GM23338 (cell line): Measurements from ENCODE around the gene CASP1. TPM values are rescaled to one million over a fixed set of nuclear protein-coding genes. Genes with fewer than 3 reads are reported as not detected.

Experiments used
- ATAC-seq: fragments of 200-7000 bp; cut with Tn5 transposase; 3 replicates; pipeline ENCODE4 v1.9.1; 2020
- DNase-seq: peaks from one replicate; pipeline ENCODE4 v3.0.0-alpha.2; 2015; ENCODE audit warnings: low spot score
- H2AFZ ChIP-seq: fragments of 200-600 bp; sonication (generic); 2 replicates; pipeline ENCODE4 v1.8.0; 2016; ENCODE audit warnings: antibody characterized with exemption, mild to moderate bottlenecking, moderate library complexity
- H3F3A ChIP-seq: fragments of 200-600 bp; sonication (generic); replicated peaks from 2 replicates; pipeline ENCODE4 v1.8.0; 2017; ENCODE audit warnings: antibody characterized with exemption, mixed run types, low read depth
- H3K27ac ChIP-seq: fragments of 200-600 bp; sonication (generic); 2 replicates; pipeline ENCODE4 v1.6.1; 2016; ENCODE audit warnings: low read depth
- H3K27me3 ChIP-seq: fragments of 200-600 bp; sonication (generic); 2 replicates; pipeline ENCODE4 v1.8.0; 2016; ENCODE audit warnings: mild to moderate bottlenecking, mixed run types, moderate library complexity; ENCODE audit not compliant: insufficient read depth
- H3K36me3 ChIP-seq: fragments of 200-600 bp; sonication (generic); 2 replicates; pipeline ENCODE4 v1.8.0; 2016; ENCODE audit warnings: mild to moderate bottlenecking; ENCODE audit not compliant: insufficient read depth
- H3K4me1 ChIP-seq: fragments of 200-600 bp; sonication (generic); 2 replicates; pipeline ENCODE4 v1.8.0; 2016; ENCODE audit warnings: mild to moderate bottlenecking, moderate library complexity; ENCODE audit not compliant: insufficient read depth
- H3K4me2 ChIP-seq: fragments of 200-600 bp; sonication (generic); 2 replicates; pipeline ENCODE4 v1.7.1; 2017; ENCODE audit warnings: mixed run types
- H3K4me3 ChIP-seq: fragments of 200-600 bp; sonication (generic); 2 replicates; pipeline ENCODE4 v1.6.1; 2016; ENCODE audit warnings: mixed run types
- H3K79me2 ChIP-seq: fragments of 200-600 bp; sonication (generic); replicated peaks from 2 replicates; pipeline ENCODE4 v1.8.0; 2017; ENCODE audit warnings: mild to moderate bottlenecking; ENCODE audit not compliant: insufficient read depth
- H3K9me2 ChIP-seq: fragments of 200-600 bp; sonication (generic); 2 replicates; pipeline ENCODE4 v1.8.0; 2017; ENCODE audit not compliant: insufficient read depth
- H4K20me1 ChIP-seq: fragments of 200-600 bp; sonication (generic); replicated peaks from 2 replicates; pipeline ENCODE4 v1.8.0; 2017; ENCODE audit warnings: mild to moderate bottlenecking; ENCODE audit not compliant: insufficient read depth
- H3K27ac Mint-ChIP-seq: 2 replicates; pipeline ENCODE4 v1.8.0; 2020; ENCODE audit warnings: inconsistent platforms, mild to moderate bottlenecking, moderate library complexity, mixed read lengths
- H3K27me3 Mint-ChIP-seq: 3 replicates; pipeline ENCODE4 v1.8.0; 2022; ENCODE audit warnings: low read depth, mild to moderate bottlenecking, moderate library complexity, mixed read lengths, inconsistent platforms; ENCODE audit not compliant: insufficient read depth, poor library complexity
- H3K36me3 Mint-ChIP-seq: 3 replicates; pipeline ENCODE4 v1.8.0; 2021; ENCODE audit warnings: low read depth, mild to moderate bottlenecking, inconsistent platforms, moderate library complexity, mixed read lengths
- H3K4me1 Mint-ChIP-seq: 3 replicates; pipeline ENCODE4 v1.8.0; 2020; ENCODE audit warnings: mild to moderate bottlenecking, inconsistent platforms, mixed read lengths
- H3K4me3 Mint-ChIP-seq: 3 replicates; pipeline ENCODE4 v1.8.0; 2021; ENCODE audit warnings: moderate library complexity, mild to moderate bottlenecking, inconsistent platforms, mixed read lengths
- H3K9me3 Mint-ChIP-seq: 3 replicates; pipeline ENCODE4 v1.8.0; 2020; ENCODE audit warnings: moderate library complexity, mild to moderate bottlenecking, inconsistent platforms, mixed read lengths
- CREB1 ChIP-seq: fragments of 250-450 bp; sonication (Bioruptor Pico); IDR thresholded peaks from 2 replicates; pipeline ENCODE4 v1.5.0; 2020; ENCODE audit warnings: low read depth, mild to moderate bottlenecking, moderate library complexity
- CTCF ChIP-seq, 2 experiments: fragments of 200-600 bp in 1 of 2; sonication (generic) in 1 of 2; conservative IDR thresholded peaks; 2 replicates each; pipeline versions ENCODE4 v1.5.1 to v1.6.1; 2016 to 2017; ENCODE audit warnings: antibody characterized with exemption in 2 of 2, low read depth in 2 of 2, mild to moderate bottlenecking in 2 of 2, moderate library complexity in 1 of 2
- ETS1 ChIP-seq: IDR thresholded peaks from 2 replicates; pipeline ENCODE4 v1.6.1; 2016; ENCODE audit warnings: antibody characterized with exemption
- EZH2 ChIP-seq: fragments of 200-600 bp; sonication (generic); IDR thresholded peaks from one replicate; pipeline ENCODE4 v1.8.0; 2017; ENCODE audit warnings: antibody characterized with exemption, mild to moderate bottlenecking, low read depth; ENCODE audit not compliant: unreplicated experiment
- EZH2phosphoT487 ChIP-seq: fragments of 200-600 bp; sonication (generic); IDR thresholded peaks from one replicate; pipeline ENCODE4 v1.8.1; 2018; ENCODE audit warnings: antibody characterized with exemption; ENCODE audit not compliant: unreplicated experiment
- JUNB ChIP-seq: IDR thresholded peaks from one replicate; pipeline ENCODE4 v1.6.1; 2016; ENCODE audit warnings: antibody characterized with exemption; ENCODE audit not compliant: unreplicated experiment
- NANOG ChIP-seq: IDR thresholded peaks from 2 replicates; pipeline ENCODE4 v1.6.1; 2016; ENCODE audit warnings: antibody characterized with exemption, borderline replicate concordance
- POLR2AphosphoS5 ChIP-seq: IDR thresholded peaks from 2 replicates; pipeline ENCODE4 v1.6.1; 2016; ENCODE audit warnings: antibody characterized with exemption, low read depth
- STAT1 ChIP-seq: IDR thresholded peaks from one replicate; pipeline ENCODE4 v1.6.1; 2016; ENCODE audit warnings: antibody characterized with exemption; ENCODE audit not compliant: unreplicated experiment
- ZNF114 ChIP-seq: fragments of 250-450 bp; sonication (Bioruptor Pico); IDR thresholded peaks from 2 replicates; pipeline ENCODE4 v1.5.0; 2020; ENCODE audit warnings: mild to moderate bottlenecking, moderate library complexity
- ZNF331 ChIP-seq: fragments of 250-450 bp; sonication (Bioruptor Pico); IDR thresholded peaks from 2 replicates; pipeline ENCODE4 v1.5.0; 2020; ENCODE audit warnings: low read depth, mild to moderate bottlenecking, moderate library complexity
- polyA plus RNA-seq: library from polyadenylated mRNA; unstranded; fragments of >200 nt; fragmentation: Nextera tagmentation; extraction: Ambion mirVana; gene quantifications from 2 replicates; pipeline ENCODE4 v1.2.1, GENCODE V29; 2016
- total RNA-seq: library from RNA; depleted of rRNA; stranded (reverse); fragments of >200 nt; shearing (Covaris generic); gene quantifications from 2 replicates; pipeline ENCODE4 v1.2.3, GENCODE V29; 2014
- TF ChIP-seq, protein P1 (sequence below): fragments of 250-450 bp; sonication (Bioruptor Pico); IDR thresholded peaks from 2 replicates; pipeline ENCODE4 v1.5.0; 2020; ENCODE audit warnings: mild to moderate bottlenecking, moderate library complexity

The CASP1 gene
- total and polyA plus RNA-seq, 2 experiments from 2014 or later: 0.10 TPM; not detected in 1

- peaks cover 4% of the 10 kb centered on the region for H3K27me3 Mint-ChIP-seq
- no peak overlapping the region for H3K4me2 ChIP-seq
- no peaks in the 10 kb centered on the region for H3K36me3 ChIP-seq
- no peaks in the 10 kb centered on the region for H3K9me3 Mint-ChIP-seq
- no peak overlapping the region for H3K27ac ChIP-seq
- peaks cover 5% of the 10 kb centered on the region; the same call in 1 of the 3 replicates for H3K36me3 Mint-ChIP-seq
- DNase-seq: no peak
- no peaks in the 10 kb centered on the region for H3K4me1 ChIP-seq
- H3K27me3 ChIP-seq: no peaks in the 10 kb centered on the region
- no peak for ATAC-seq
- no peak for TF ChIP-seq ZNF114
- no peak for TF ChIP-seq JUNB
- no peak for TF ChIP-seq ETS1
- TF ChIP-seq NANOG: no peak
- no peak for TF ChIP-seq POLR2AphosphoS5
- no peak for TF ChIP-seq EZH2
- TF ChIP-seq ZNF331: no peak
- TF ChIP-seq, protein P1, sequence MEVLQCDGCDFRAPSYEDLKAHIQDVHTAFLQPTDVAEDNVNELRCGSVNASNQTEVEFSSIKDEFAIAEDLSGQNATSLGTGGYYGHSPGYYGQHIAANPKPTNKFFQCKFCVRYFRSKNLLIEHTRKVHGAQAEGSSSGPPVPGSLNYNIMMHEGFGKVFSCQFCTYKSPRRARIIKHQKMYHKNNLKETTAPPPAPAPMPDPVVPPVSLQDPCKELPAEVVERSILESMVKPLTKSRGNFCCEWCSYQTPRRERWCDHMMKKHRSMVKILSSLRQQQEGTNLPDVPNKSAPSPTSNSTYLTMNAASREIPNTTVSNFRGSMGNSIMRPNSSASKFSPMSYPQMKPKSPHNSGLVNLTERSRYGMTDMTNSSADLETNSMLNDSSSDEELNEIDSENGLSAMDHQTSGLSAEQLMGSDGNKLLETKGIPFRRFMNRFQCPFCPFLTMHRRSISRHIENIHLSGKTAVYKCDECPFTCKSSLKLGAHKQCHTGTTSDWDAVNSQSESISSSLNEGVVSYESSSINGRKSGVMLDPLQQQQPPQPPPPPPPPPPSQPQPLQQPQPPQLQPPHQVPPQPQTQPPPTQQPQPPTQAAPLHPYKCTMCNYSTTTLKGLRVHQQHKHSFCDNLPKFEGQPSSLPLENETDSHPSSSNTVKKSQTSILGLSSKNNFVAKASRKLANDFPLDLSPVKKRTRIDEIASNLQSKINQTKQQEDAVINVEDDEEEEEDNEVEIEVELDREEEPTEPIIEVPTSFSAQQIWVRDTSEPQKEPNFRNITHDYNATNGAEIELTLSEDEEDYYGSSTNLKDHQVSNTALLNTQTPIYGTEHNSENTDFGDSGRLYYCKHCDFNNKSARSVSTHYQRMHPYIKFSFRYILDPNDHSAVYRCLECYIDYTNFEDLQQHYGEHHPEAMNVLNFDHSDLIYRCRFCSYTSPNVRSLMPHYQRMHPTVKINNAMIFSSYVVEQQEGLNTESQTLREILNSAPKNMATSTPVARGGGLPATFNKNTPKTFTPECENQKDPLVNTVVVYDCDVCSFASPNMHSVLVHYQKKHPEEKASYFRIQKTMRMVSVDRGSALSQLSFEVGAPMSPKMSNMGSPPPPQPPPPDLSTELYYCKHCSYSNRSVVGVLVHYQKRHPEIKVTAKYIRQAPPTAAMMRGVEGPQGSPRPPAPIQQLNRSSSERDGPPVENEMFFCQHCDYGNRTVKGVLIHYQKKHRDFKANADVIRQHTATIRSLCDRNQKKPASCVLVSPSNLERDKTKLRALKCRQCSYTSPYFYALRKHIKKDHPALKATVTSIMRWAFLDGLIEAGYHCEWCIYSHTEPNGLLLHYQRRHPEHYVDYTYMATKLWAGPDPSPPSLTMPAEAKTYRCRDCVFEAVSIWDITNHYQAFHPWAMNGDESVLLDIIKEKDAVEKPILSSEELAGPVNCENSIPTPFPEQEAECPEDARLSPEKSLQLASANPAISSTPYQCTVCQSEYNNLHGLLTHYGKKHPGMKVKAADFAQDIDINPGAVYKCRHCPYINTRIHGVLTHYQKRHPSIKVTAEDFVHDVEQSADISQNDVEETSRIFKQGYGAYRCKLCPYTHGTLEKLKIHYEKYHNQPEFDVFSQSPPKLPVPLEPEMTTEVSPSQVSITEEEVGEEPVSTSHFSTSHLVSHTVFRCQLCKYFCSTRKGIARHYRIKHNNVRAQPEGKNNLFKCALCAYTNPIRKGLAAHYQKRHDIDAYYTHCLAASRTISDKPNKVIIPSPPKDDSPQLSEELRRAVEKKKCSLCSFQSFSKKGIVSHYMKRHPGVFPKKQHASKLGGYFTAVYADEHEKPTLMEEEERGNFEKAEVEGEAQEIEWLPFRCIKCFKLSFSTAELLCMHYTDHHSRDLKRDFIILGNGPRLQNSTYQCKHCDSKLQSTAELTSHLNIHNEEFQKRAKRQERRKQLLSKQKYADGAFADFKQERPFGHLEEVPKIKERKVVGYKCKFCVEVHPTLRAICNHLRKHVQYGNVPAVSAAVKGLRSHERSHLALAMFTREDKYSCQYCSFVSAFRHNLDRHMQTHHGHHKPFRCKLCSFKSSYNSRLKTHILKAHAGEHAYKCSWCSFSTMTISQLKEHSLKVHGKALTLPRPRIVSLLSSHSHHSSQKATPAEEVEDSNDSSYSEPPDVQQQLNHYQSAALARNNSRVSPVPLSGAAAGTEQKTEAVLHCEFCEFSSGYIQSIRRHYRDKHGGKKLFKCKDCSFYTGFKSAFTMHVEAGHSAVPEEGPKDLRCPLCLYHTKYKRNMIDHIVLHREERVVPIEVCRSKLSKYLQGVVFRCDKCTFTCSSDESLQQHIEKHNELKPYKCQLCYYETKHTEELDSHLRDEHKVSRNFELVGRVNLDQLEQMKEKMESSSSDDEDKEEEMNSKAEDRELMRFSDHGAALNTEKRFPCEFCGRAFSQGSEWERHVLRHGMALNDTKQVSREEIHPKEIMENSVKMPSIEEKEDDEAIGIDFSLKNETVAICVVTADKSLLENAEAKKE: no peak
- TF ChIP-seq CTCF (conservative IDR thresholded peaks at IDR 0.05; ENCODE audit: low read depth in 2 of 2): no peak
- TF ChIP-seq EZH2phosphoT487: no peak
- TF ChIP-seq CREB1 (CRISPR knock-in tag): no peak
- no peak for TF ChIP-seq STAT1
- H3K27ac Mint-ChIP-seq: no peak overlapping the region
- no peaks in the 10 kb centered on the region for H3K9me2 ChIP-seq
- no peaks in the 10 kb centered on the region for H3F3A ChIP-seq
- no peak overlapping the region for H3K4me3 ChIP-seq
- no peaks in the 10 kb centered on the region for H3K79me2 ChIP-seq
- H3K4me1 Mint-ChIP-seq: no peaks in the 10 kb centered on the region
- H2AFZ ChIP-seq: no peak overlapping the region
- no peak overlapping the region for H3K4me3 Mint-ChIP-seq
- H4K20me1 ChIP-seq: no peaks in the 10 kb centered on the region
These were observed 31.8 kb downstream of the CASP1 start for GRCh38 chr11:105003151-105003550.
